GM23338 (cell line): ENCODE measurements around the gene SH3RF3. TPM values are rescaled to one million over a fixed set of nuclear protein-coding genes. Genes with fewer than 3 reads are reported as not detected.

Source experiments
- ATAC-seq: fragments of 200-7000 bp; cut with Tn5 transposase; 3 replicates; pipeline ENCODE4 v1.9.1; 2020
- DNase-seq: peaks from one replicate; pipeline ENCODE4 v3.0.0-alpha.2; 2015; ENCODE audit warnings: low spot score
- H2AFZ ChIP-seq: fragments of 200-600 bp; sonication (generic); 2 replicates; pipeline ENCODE4 v1.8.0; 2016; ENCODE audit warnings: antibody characterized with exemption, mild to moderate bottlenecking, moderate library complexity
- H3F3A ChIP-seq: fragments of 200-600 bp; sonication (generic); replicated peaks from 2 replicates; pipeline ENCODE4 v1.8.0; 2017; ENCODE audit warnings: antibody characterized with exemption, mixed run types, low read depth
- H3K27ac ChIP-seq: fragments of 200-600 bp; sonication (generic); 2 replicates; pipeline ENCODE4 v1.6.1; 2016; ENCODE audit warnings: low read depth
- H3K27me3 ChIP-seq: fragments of 200-600 bp; sonication (generic); 2 replicates; pipeline ENCODE4 v1.8.0; 2016; ENCODE audit warnings: mild to moderate bottlenecking, mixed run types, moderate library complexity; ENCODE audit not compliant: insufficient read depth
- H3K36me3 ChIP-seq: fragments of 200-600 bp; sonication (generic); 2 replicates; pipeline ENCODE4 v1.8.0; 2016; ENCODE audit warnings: mild to moderate bottlenecking; ENCODE audit not compliant: insufficient read depth
- H3K4me1 ChIP-seq: fragments of 200-600 bp; sonication (generic); 2 replicates; pipeline ENCODE4 v1.8.0; 2016; ENCODE audit warnings: mild to moderate bottlenecking, moderate library complexity; ENCODE audit not compliant: insufficient read depth
- H3K4me2 ChIP-seq: fragments of 200-600 bp; sonication (generic); 2 replicates; pipeline ENCODE4 v1.7.1; 2017; ENCODE audit warnings: mixed run types
- H3K4me3 ChIP-seq: fragments of 200-600 bp; sonication (generic); 2 replicates; pipeline ENCODE4 v1.6.1; 2016; ENCODE audit warnings: mixed run types
- H3K79me2 ChIP-seq: fragments of 200-600 bp; sonication (generic); replicated peaks from 2 replicates; pipeline ENCODE4 v1.8.0; 2017; ENCODE audit warnings: mild to moderate bottlenecking; ENCODE audit not compliant: insufficient read depth
- H3K9me2 ChIP-seq: fragments of 200-600 bp; sonication (generic); 2 replicates; pipeline ENCODE4 v1.8.0; 2017; ENCODE audit not compliant: insufficient read depth
- H4K20me1 ChIP-seq: fragments of 200-600 bp; sonication (generic); replicated peaks from 2 replicates; pipeline ENCODE4 v1.8.0; 2017; ENCODE audit warnings: mild to moderate bottlenecking; ENCODE audit not compliant: insufficient read depth
- H3K27ac Mint-ChIP-seq: 2 replicates; pipeline ENCODE4 v1.8.0; 2020; ENCODE audit warnings: inconsistent platforms, mild to moderate bottlenecking, moderate library complexity, mixed read lengths
- H3K27me3 Mint-ChIP-seq: 3 replicates; pipeline ENCODE4 v1.8.0; 2022; ENCODE audit warnings: low read depth, mild to moderate bottlenecking, moderate library complexity, mixed read lengths, inconsistent platforms; ENCODE audit not compliant: insufficient read depth, poor library complexity
- H3K36me3 Mint-ChIP-seq: 3 replicates; pipeline ENCODE4 v1.8.0; 2021; ENCODE audit warnings: low read depth, mild to moderate bottlenecking, inconsistent platforms, moderate library complexity, mixed read lengths
- H3K4me1 Mint-ChIP-seq: 3 replicates; pipeline ENCODE4 v1.8.0; 2020; ENCODE audit warnings: mild to moderate bottlenecking, inconsistent platforms, mixed read lengths
- H3K4me3 Mint-ChIP-seq: 3 replicates; pipeline ENCODE4 v1.8.0; 2021; ENCODE audit warnings: moderate library complexity, mild to moderate bottlenecking, inconsistent platforms, mixed read lengths
- H3K9me3 Mint-ChIP-seq: 3 replicates; pipeline ENCODE4 v1.8.0; 2020; ENCODE audit warnings: moderate library complexity, mild to moderate bottlenecking, inconsistent platforms, mixed read lengths
- CREB1 ChIP-seq: fragments of 250-450 bp; sonication (Bioruptor Pico); IDR thresholded peaks from 2 replicates; pipeline ENCODE4 v1.5.0; 2020; ENCODE audit warnings: low read depth, mild to moderate bottlenecking, moderate library complexity
- CTCF ChIP-seq, 2 experiments: fragments of 200-600 bp in 1 of 2; sonication (generic) in 1 of 2; conservative IDR thresholded peaks; 2 replicates each; pipeline versions ENCODE4 v1.5.1 to v1.6.1; 2016 to 2017; ENCODE audit warnings: antibody characterized with exemption in 2 of 2, low read depth in 2 of 2, mild to moderate bottlenecking in 2 of 2, moderate library complexity in 1 of 2
- ETS1 ChIP-seq: IDR thresholded peaks from 2 replicates; pipeline ENCODE4 v1.6.1; 2016; ENCODE audit warnings: antibody characterized with exemption
- EZH2phosphoT487 ChIP-seq: fragments of 200-600 bp; sonication (generic); IDR thresholded peaks from one replicate; pipeline ENCODE4 v1.8.1; 2018; ENCODE audit warnings: antibody characterized with exemption; ENCODE audit not compliant: unreplicated experiment
- JUNB ChIP-seq: IDR thresholded peaks from one replicate; pipeline ENCODE4 v1.6.1; 2016; ENCODE audit warnings: antibody characterized with exemption; ENCODE audit not compliant: unreplicated experiment
- POLR2AphosphoS5 ChIP-seq: IDR thresholded peaks from 2 replicates; pipeline ENCODE4 v1.6.1; 2016; ENCODE audit warnings: antibody characterized with exemption, low read depth
- STAT1 ChIP-seq: IDR thresholded peaks from one replicate; pipeline ENCODE4 v1.6.1; 2016; ENCODE audit warnings: antibody characterized with exemption; ENCODE audit not compliant: unreplicated experiment
- ZNF114 ChIP-seq: fragments of 250-450 bp; sonication (Bioruptor Pico); IDR thresholded peaks from 2 replicates; pipeline ENCODE4 v1.5.0; 2020; ENCODE audit warnings: mild to moderate bottlenecking, moderate library complexity
- ZNF331 ChIP-seq: fragments of 250-450 bp; sonication (Bioruptor Pico); IDR thresholded peaks from 2 replicates; pipeline ENCODE4 v1.5.0; 2020; ENCODE audit warnings: low read depth, mild to moderate bottlenecking, moderate library complexity
- ZNF462 ChIP-seq: fragments of 250-450 bp; sonication (Bioruptor Pico); IDR thresholded peaks from 2 replicates; pipeline ENCODE4 v1.5.0; 2020; ENCODE audit warnings: mild to moderate bottlenecking, moderate library complexity
- polyA plus RNA-seq: library from polyadenylated mRNA; unstranded; fragments of >200 nt; fragmentation: Nextera tagmentation; extraction: Ambion mirVana; gene quantifications from 2 replicates; pipeline ENCODE4 v1.2.1, GENCODE V29; 2016
- total RNA-seq: library from RNA; depleted of rRNA; stranded (reverse); fragments of >200 nt; shearing (Covaris generic); gene quantifications from 2 replicates; pipeline ENCODE4 v1.2.3, GENCODE V29; 2014
- TF ChIP-seq, protein P1 (sequence below): IDR thresholded peaks from one replicate; pipeline ENCODE4 v1.6.1; 2018; ENCODE audit warnings: antibody characterized with exemption; ENCODE audit not compliant: unreplicated experiment

The SH3RF3 gene
- total and polyA plus RNA-seq, 2 experiments from 2014 or later: 0.11 to 0.63 TPM

DNA sequence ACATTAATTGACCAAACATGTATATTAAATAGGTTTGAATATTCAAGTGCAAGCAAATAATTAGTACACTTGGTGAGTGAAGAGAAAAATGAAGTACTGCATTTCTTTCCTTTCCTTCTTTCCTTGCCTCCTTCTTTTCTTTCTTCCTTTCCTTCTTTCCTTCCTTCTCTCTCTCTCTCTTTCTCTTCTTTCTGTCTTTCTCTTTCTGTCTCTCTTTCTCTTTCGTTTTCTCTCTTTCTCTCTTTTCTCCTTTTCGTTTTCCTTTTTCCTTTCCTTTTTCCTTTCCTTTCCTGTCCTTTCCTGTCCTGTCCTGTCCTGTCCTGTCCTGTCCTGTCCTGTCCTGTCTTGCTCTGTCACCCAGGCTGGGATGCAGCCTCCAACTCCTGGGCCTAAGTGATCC lies 119.6 kb downstream of the SH3RF3 start (continued):
- TF ChIP-seq ZNF462 (CRISPR knock-in tag): no peak
- no peak for TF ChIP-seq CREB1 (CRISPR knock-in tag)
- no peak for TF ChIP-seq ETS1
- no peak for TF ChIP-seq POLR2AphosphoS5

GRCh38 chr2:109253217-109253616 lies 124.2 kb downstream of the SH3RF3 start:
- Mint-ChIP-seq H3K4me1 (peaks cover 8% of the 10 kb centered on the region; the same call in 2 of the 3 replicates), H3K36me3 (no peaks in the 10 kb centered on the region), H3K27ac (no peak overlapping the region), H3K4me3 (no peak overlapping the region), H3K27me3 (peaks cover 2% of the 10 kb centered on the region), H3K9me3 (no peaks in the 10 kb centered on the region)
- DNase-seq (no peak), ATAC-seq (no peak)
- Histone ChIP-seq H3K79me2 (no peaks in the 10 kb centered on the region), H3K27ac (no peak overlapping the region), H3K4me2 (no peak overlapping the region), H4K20me1 (no peaks in the 10 kb centered on the region), H3K4me1 (no peaks in the 10 kb centered on the region), H3F3A (no peaks in the 10 kb centered on the region), H3K27me3 (no peaks in the 10 kb centered on the region), H3K36me3 (no peaks in the 10 kb centered on the region), H2AFZ (no peak overlapping the region), H3K9me2 (no peaks in the 10 kb centered on the region), H3K4me3 (no peak overlapping the region)
- no peak for TF ChIP-seq CTCF (conservative IDR thresholded peaks at IDR 0.05; ENCODE audit: low read depth in 2 of 2)
- TF ChIP-seq EZH2phosphoT487: no peak
- no peak for TF ChIP-seq ZNF331
- no peak for TF ChIP-seq ETS1
- no peak for TF ChIP-seq STAT1
- TF ChIP-seq JUNB: no peak
- TF ChIP-seq, protein P1, sequence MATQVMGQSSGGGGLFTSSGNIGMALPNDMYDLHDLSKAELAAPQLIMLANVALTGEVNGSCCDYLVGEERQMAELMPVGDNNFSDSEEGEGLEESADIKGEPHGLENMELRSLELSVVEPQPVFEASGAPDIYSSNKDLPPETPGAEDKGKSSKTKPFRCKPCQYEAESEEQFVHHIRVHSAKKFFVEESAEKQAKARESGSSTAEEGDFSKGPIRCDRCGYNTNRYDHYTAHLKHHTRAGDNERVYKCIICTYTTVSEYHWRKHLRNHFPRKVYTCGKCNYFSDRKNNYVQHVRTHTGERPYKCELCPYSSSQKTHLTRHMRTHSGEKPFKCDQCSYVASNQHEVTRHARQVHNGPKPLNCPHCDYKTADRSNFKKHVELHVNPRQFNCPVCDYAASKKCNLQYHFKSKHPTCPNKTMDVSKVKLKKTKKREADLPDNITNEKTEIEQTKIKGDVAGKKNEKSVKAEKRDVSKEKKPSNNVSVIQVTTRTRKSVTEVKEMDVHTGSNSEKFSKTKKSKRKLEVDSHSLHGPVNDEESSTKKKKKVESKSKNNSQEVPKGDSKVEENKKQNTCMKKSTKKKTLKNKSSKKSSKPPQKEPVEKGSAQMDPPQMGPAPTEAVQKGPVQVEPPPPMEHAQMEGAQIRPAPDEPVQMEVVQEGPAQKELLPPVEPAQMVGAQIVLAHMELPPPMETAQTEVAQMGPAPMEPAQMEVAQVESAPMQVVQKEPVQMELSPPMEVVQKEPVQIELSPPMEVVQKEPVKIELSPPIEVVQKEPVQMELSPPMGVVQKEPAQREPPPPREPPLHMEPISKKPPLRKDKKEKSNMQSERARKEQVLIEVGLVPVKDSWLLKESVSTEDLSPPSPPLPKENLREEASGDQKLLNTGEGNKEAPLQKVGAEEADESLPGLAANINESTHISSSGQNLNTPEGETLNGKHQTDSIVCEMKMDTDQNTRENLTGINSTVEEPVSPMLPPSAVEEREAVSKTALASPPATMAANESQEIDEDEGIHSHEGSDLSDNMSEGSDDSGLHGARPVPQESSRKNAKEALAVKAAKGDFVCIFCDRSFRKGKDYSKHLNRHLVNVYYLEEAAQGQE: no peak
- no peak for TF ChIP-seq ZNF114 (CRISPR knock-in tag)
